A673 (cell line): ENCODE data around the gene SLC26A3. TPM values are rescaled to one million over a fixed set of nuclear protein-coding genes. Genes with fewer than 3 reads are reported as not detected.

Experiments
- BruUV-seq: library from RNA; stranded (reverse); fragments of 400-500 nt; replicated peaks from 2 replicates; lab custom pipeline; 2021; lab: Mats Ljungman, UMichigan
- CTCF ChIA-PET: fragments of 300-600 bp; sonication (Branson Sonifier 250); formaldehyde crosslinking; loops from one replicate; lab custom pipeline; 2022; ENCODE audit warnings: antibody characterized with exemption; lab: Charles Lee
- POLR2A ChIA-PET: fragments of 300-600 bp; sonication (Branson Sonifier 250); formaldehyde crosslinking; loops from one replicate; lab custom pipeline; 2022; ENCODE audit warnings: antibody characterized with exemption; ENCODE audit not compliant: low non-redundant PET; lab: Charles Lee
- DNase-seq: peaks from one replicate; pipeline ENCODE4 v3.0.0-alpha.2; 2015; ENCODE audit warnings: low spot score
- H3K27ac ChIP-seq: fragments of 200-600 bp; sonication (generic); 2 replicates; pipeline ENCODE4 v1.5.1; 2016; ENCODE audit warnings: mixed run types, low read depth, mild to moderate bottlenecking, mixed read lengths, antibody characterized with exemption, low read length; ENCODE audit not compliant: poor library complexity, severe bottlenecking
- H3K27me3 ChIP-seq: fragments of 200-600 bp; sonication (generic); replicated peaks from 2 replicates; pipeline ENCODE4 v1.6.1; 2017; ENCODE audit warnings: mixed run types, low read depth, mild to moderate bottlenecking, mixed read lengths, antibody characterized with exemption, low read length; ENCODE audit not compliant: insufficient read depth, poor library complexity
- H3K36me3 ChIP-seq: fragments of 200-600 bp; sonication (generic); 2 replicates; pipeline ENCODE4 v1.6.1; 2016; ENCODE audit warnings: mixed run types, mild to moderate bottlenecking, mixed read lengths, antibody characterized with exemption, low read length; ENCODE audit not compliant: insufficient read depth, poor library complexity, severe bottlenecking
- H3K4me1 ChIP-seq: fragments of 200-600 bp; sonication (generic); 2 replicates; pipeline ENCODE4 v1.6.1; 2017; ENCODE audit warnings: mixed run types, mild to moderate bottlenecking, mixed read lengths, antibody characterized with exemption, low read length; ENCODE audit not compliant: insufficient read depth, poor library complexity, severe bottlenecking
- H3K4me3 ChIP-seq: fragments of 200-600 bp; sonication (generic); 2 replicates; pipeline ENCODE4 v1.5.1; 2016; ENCODE audit warnings: low read depth, mixed run types, mild to moderate bottlenecking, mixed read lengths, low read length; ENCODE audit not compliant: poor library complexity, severe bottlenecking
- H3K9me3 ChIP-seq: fragments of 200-600 bp; sonication (generic); 2 replicates; pipeline ENCODE4 v1.6.1; 2016; ENCODE audit warnings: mixed run types, low read depth, mild to moderate bottlenecking, mixed read lengths, antibody characterized with exemption, low read length; ENCODE audit not compliant: poor library complexity, severe bottlenecking
- EZH2 ChIP-seq: fragments of 200-600 bp; sonication (generic); IDR thresholded peaks from 2 replicates; pipeline ENCODE4 v1.6.1; 2017; ENCODE audit warnings: borderline replicate concordance, low read depth, mild to moderate bottlenecking, mixed read lengths, antibody characterized with exemption, low read length; ENCODE audit not compliant: poor library complexity, severe bottlenecking
- intact Hi-C: fragments of 100-400 bp; cut with micrococcal nuclease; formaldehyde crosslinking; loops from one replicate; pipeline ENCODE4 v1.10.0; 2022; ENCODE audit not compliant: unreplicated experiment
- total RNA-seq: library from RNA; stranded (reverse); gene quantifications from 2 replicates; pipeline ENCODE4 v1.2.3, GENCODE V29; 2021
- TF ChIP-seq, protein P1 (sequence below): fragments of 300-800, 200-600 bp; sonication (generic); conservative IDR thresholded peaks from 2 replicates; pipeline ENCODE4 v1.5.1; 2017; ENCODE audit warnings: low read depth, mild to moderate bottlenecking, antibody characterized with exemption, low read length, moderate library complexity, mixed read lengths

SLC26A3 gene
- total RNA-seq, 1 experiment from 2014 or later: not detected

DNA sequence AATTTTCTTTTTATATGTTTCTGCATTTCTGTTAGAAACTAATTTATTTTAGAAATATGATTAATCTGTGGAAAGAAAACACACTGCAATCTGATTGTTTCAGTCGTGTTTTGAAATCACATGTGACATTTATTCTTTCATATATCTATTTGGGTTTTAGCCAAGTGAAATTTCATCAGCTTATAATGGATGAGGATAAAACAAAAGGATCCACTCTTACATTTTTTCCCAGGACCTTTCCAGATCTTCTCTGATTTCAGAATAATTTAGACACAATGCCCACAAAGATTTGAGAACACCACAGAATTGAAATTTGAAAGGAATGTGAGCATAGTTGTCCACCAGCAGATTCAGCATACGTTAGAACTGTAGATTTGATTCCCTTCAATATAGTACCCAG, 30.0 kb downstream of the SLC26A3 start:
- TF ChIP-seq, protein P1, sequence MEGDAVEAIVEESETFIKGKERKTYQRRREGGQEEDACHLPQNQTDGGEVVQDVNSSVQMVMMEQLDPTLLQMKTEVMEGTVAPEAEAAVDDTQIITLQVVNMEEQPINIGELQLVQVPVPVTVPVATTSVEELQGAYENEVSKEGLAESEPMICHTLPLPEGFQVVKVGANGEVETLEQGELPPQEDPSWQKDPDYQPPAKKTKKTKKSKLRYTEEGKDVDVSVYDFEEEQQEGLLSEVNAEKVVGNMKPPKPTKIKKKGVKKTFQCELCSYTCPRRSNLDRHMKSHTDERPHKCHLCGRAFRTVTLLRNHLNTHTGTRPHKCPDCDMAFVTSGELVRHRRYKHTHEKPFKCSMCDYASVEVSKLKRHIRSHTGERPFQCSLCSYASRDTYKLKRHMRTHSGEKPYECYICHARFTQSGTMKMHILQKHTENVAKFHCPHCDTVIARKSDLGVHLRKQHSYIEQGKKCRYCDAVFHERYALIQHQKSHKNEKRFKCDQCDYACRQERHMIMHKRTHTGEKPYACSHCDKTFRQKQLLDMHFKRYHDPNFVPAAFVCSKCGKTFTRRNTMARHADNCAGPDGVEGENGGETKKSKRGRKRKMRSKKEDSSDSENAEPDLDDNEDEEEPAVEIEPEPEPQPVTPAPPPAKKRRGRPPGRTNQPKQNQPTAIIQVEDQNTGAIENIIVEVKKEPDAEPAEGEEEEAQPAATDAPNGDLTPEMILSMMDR: no peak
- no peak for TF ChIP-seq EZH2
- intact Hi-C loops: no loop called here
- Histone ChIP-seq H3K36me3 (no peaks in the 10 kb centered on the region), H3K9me3 (no peaks in the 10 kb centered on the region), H3K4me1 (no peaks in the 10 kb centered on the region), H3K27ac (no peak overlapping the region), H3K4me3 (no peak overlapping the region), H3K27me3 (no peaks in the 10 kb centered on the region)
- ChIA-PET POLR2A (no interaction called here), CTCF (no interaction called here)
- no TSS peak for BruUV-seq
- DNase-seq: no peak

DNA sequence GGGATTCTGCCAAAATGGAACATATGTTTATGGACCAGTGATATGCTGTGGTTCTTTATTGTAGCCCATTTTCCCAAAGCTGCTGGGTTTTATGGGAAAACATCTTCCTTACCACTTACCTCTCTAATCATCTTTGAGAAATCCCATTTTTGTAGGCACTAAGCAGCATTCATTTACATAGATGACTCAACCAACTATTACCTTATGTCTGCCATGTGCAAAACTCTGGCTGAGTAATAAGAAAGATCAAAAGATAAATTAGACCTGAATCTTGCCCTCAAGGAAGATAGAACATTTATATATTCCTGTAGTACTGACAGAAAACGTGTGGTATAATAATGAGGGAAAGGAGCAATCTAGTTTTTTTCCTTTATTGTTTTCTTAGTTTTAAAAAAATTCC, 34.8 kb downstream of the SLC26A3 start:
- no peak for TF ChIP-seq EZH2
- TF ChIP-seq, protein P1: no peak
- no peaks in the 10 kb centered on the region for H3K36me3 ChIP-seq
- no peaks in the 10 kb centered on the region for H3K9me3 ChIP-seq
- intact Hi-C loops: no loop called here
- DNase-seq: no peak
- CTCF ChIA-PET: no interaction called here
- POLR2A ChIA-PET: no interaction called here
- BruUV-seq: no TSS peak
- no peaks in the 10 kb centered on the region for H3K27me3 ChIP-seq
- no peaks in the 10 kb centered on the region for H3K4me1 ChIP-seq
- H3K4me3 ChIP-seq: no peak overlapping the region
- H3K27ac ChIP-seq: no peak overlapping the region

DNA sequence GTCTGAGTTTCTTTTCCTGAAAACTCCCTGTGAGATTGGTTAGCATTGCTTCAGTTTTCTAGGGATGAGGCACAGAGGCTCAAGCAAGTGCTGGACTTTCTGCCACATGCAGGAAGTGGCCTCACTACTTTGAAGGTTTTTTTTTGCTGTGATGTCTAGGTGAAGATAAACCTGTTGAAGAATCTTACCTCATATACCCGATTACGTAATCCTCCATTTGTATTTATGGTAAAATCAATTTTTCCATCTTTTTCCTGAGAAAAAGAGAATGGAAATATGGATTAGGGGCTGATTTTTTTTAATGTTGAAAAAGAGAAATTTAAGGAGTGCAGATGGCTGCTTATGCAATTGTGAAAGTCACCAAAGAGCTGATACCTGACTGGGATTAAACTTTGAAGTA, 35.6 kb downstream of the SLC26A3 start:
- Histone ChIP-seq H3K4me3 (no peak overlapping the region), H3K36me3 (no peaks in the 10 kb centered on the region), H3K27ac (no peak overlapping the region), H3K27me3 (no peaks in the 10 kb centered on the region), H3K9me3 (no peaks in the 10 kb centered on the region), H3K4me1 (no peaks in the 10 kb centered on the region)
- intact Hi-C loops: no loop called here
- no TSS peak for BruUV-seq
- ChIA-PET POLR2A (no interaction called here), CTCF (no interaction called here)
- no peak for TF ChIP-seq EZH2
- TF ChIP-seq, protein P1: no peak
- no peak for DNase-seq
